PFSK-1 (cell line): ENCODE data around the gene NUDT8.

Experiments used
- FOXP2 ChIP-seq: optimal IDR thresholded peaks from 2 replicates; pipeline ENCODE3; 2011; ENCODE audit warnings: borderline replicate concordance, control low read depth, inconsistent platforms; ENCODE audit not compliant: insufficient read depth; ENCODE audit errors: extremely low read length, extremely low read depth
- SIN3A ChIP-seq: IDR thresholded peaks from 2 replicates; pipeline ENCODE4 v1.6.1; 2012; ENCODE audit warnings: mild to moderate bottlenecking, low read length, moderate library complexity, borderline replicate concordance; ENCODE audit not compliant: insufficient read depth
- TAF1 ChIP-seq: IDR thresholded peaks from 2 replicates; pipeline ENCODE4 v1.6.1; 2012; ENCODE audit warnings: low read length, control low read depth, borderline replicate concordance; ENCODE audit not compliant: insufficient read depth

DNA sequence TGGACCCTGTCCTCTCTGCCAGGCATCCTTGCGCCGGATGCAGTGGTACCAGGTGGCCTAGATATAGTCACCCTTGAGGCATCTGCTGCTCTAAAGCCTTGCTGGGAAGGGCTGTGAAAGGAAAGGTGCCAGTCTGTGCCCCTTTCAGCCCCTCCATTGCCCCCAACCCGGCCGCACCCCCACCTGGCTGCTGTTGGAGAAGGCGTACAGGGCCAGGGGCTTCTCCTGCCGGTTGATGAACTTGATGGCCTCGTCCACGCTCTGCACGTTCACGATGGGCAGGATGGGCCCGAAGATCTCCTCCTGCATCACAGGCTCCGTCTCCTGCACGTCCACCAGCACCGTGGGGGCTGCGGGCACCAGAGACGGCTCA, 34.5 kb upstream of the NUDT8 start:
- no peak for TF ChIP-seq TAF1
- no peak for TF ChIP-seq SIN3A
- TF ChIP-seq FOXP2, result no peak
